Activated T-cell treated with anti-CD3 and anti-CD28 coated beads, Interleukin-2, amount 50 U/mL, for 24 hours (primary cell): ENCODE results near the gene POSTN.
"Not testable (repeated sequence)": the region's sequence is repeated elsewhere in the genome, so short reads cannot be mapped to it uniquely, and the experiment has no call there.

Experiments
- DNase-seq: peaks from one replicate; pipeline ENCODE4 v3.0.0-alpha.2; 2020
- H3K27ac Mint-ChIP-seq: 2 replicates; pipeline ENCODE4 v1.8.0; 2020; ENCODE audit warnings: mild to moderate bottlenecking, mixed read lengths
- H3K27me3 Mint-ChIP-seq: 2 replicates; pipeline ENCODE4 v1.8.0; 2020; ENCODE audit warnings: mixed read lengths
- H3K36me3 Mint-ChIP-seq: 2 replicates; pipeline ENCODE4 v1.8.0; 2020; ENCODE audit warnings: low read depth, mixed read lengths
- H3K4me1 Mint-ChIP-seq: 2 replicates; pipeline ENCODE4 v1.8.0; 2020; ENCODE audit warnings: low read depth, mixed read lengths
- H3K4me3 Mint-ChIP-seq: 2 replicates; pipeline ENCODE4 v1.8.0; 2020; ENCODE audit warnings: mild to moderate bottlenecking, moderate library complexity, mixed read lengths
- H3K9me3 Mint-ChIP-seq: 2 replicates; pipeline ENCODE4 v1.8.0; 2020; ENCODE audit warnings: mixed read lengths

Gene POSTN

DNA sequence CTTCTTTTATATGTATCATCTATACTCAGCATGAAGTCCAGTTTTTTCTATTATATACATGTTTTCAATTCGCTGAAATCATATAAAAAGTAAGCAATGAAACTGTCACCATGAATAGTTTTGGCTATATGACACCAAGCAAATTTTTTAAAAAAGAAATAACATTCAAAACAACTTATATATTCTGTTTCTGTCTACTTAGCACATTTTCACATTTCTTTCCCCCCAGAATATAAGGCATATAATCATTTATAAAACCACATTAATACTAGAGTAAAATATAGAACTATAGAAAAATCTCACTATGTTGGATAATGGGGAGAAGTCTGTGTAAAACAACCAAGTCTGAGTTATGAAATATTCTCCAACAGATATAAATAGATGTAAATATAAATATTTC is 33.1 kb downstream of the POSTN start:
- no peak for DNase-seq
- H3K27me3 Mint-ChIP-seq = no peaks in the 10 kb centered on the region
- H3K36me3 Mint-ChIP-seq = no peaks in the 10 kb centered on the region
- H3K27ac Mint-ChIP-seq = no peak overlapping the region
- H3K4me1 Mint-ChIP-seq = no peaks in the 10 kb centered on the region
- no peak overlapping the region for H3K4me3 Mint-ChIP-seq
- H3K9me3 Mint-ChIP-seq = peaks cover 5% of the 10 kb centered on the region

DNA sequence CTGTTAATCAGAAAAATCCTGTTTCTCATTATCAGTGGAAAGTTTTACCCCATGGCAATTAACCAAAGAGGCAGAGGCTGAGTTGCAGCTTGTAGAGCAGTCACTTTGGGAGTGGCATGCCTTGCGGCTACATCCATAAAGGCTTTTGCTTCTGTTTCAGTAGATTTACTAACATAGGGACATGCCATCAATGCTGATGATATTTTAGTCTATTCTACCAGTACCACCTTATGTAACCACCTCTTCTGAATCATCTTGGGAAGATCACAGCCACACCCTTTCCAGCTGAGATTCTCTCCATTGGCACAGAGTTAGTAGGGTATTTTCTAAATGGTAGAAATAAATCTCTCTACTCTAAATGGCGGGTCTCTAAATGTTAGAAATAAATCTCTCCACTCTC is 37.5 kb downstream of the POSTN start:
- no peak for DNase-seq
- Mint-ChIP-seq H3K27me3 (no peaks in the 10 kb centered on the region), H3K4me3 (no peak overlapping the region), H3K36me3 (no peaks in the 10 kb centered on the region), H3K9me3 (peaks cover 14% of the 10 kb centered on the region), H3K4me1 (no peaks in the 10 kb centered on the region), H3K27ac (no peak overlapping the region)

DNA sequence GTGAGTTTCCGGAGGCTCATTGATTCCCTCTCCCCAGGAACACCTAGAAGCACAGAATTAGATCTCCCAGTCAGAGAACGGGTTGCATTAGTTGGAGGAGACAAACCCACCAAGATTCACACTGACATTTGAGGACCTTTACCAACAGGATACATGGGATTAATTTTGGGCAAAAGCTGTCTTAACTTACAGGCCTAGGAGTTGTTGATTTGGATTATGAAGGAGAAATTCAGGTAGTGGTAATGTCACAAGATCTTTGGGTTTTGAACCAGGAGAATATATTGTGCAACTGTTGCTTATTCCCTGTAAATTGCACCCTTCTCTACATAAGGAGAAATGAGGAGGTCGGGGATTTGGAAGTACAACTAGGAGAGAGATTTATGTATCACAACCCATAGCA is 38.0 kb downstream of the POSTN start:
- H3K4me3 Mint-ChIP-seq = no peak overlapping the region
- no peaks in the 10 kb centered on the region for H3K36me3 Mint-ChIP-seq
- H3K27ac Mint-ChIP-seq = no peak overlapping the region

DNA sequence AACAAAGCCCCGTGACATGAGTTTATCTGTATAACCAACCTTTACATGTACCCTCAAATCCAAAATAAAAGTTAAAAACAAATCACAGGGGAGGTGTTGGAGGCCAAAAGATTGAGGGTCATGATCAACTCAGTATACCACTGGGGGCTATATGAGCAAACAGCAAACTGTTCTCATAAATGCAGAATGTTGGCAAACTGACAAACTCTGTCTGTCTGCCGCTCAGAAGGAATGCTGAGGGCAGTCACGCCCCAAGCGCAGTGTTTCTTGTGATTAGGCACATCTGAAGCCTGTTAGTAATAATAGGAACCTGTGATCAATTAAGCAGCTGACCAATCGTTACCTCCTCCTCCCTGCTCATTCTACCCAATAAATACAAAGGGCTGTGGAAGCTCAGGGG is 39.8 kb downstream of the POSTN start:
- not testable (repeated sequence) for H3K27ac Mint-ChIP-seq, H3K36me3 Mint-ChIP-seq, H3K4me3 Mint-ChIP-seq, DNase-seq, H3K27me3 Mint-ChIP-seq, H3K4me1 Mint-ChIP-seq
- peaks cover 18% of the 10 kb centered on the region for H3K9me3 Mint-ChIP-seq

More for the DNA sequence above, 38.0 kb downstream of the POSTN start:
- H3K4me1 Mint-ChIP-seq = no peaks in the 10 kb centered on the region
- H3K9me3 Mint-ChIP-seq = peaks cover 14% of the 10 kb centered on the region
- no peak for DNase-seq
- no peaks in the 10 kb centered on the region for H3K27me3 Mint-ChIP-seq

DNA sequence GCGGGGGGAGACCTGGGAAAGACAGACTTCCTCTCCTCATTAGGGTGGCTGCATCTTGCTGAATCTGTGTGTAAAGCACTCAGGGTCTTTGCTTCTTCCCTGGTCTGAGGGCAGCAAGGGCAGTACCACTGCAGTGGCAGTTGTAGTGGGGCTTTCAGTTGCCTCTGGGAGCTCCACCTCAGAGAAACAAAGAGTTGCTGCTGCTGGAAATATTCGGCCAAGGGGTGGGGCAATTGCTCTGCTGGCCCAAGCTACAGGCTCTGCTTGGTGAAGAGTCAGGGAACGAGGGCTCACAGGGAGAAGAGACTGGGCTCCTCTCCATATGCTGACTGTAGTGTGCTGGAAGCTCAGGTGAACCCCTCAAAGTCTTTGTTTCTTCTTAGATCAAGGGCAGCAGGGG is 52.5 kb downstream of the POSTN start:
- Mint-ChIP-seq H3K36me3 (no peaks in the 10 kb centered on the region), H3K4me1 (no peaks in the 10 kb centered on the region), H3K4me3 (no peak overlapping the region)

DNA sequence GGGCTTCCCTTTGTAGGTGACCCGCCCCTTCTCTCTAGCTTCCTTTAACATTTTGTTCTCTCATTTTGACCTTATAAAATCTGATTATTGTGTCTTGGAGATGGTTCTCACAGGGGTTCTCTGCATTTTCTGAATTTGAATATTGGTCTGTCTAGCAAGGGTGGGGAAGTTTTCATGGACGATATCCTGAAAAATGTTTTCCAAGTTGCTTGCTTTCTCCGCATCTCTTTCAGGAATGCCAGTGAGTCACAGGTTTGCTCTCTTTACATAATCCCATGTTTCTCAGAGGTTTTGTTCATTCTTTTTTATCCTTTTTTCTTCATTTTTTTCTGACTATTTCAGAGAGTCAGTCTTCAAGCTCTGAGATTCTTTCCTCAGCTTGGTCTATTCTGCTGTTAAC is 53.6 kb downstream of the POSTN start:
- DNase-seq = no peak
- Mint-ChIP-seq H3K27ac (no peak overlapping the region), H3K36me3 (no peaks in the 10 kb centered on the region), H3K27me3 (no peaks in the 10 kb centered on the region), H3K4me3 (no peak overlapping the region), H3K4me1 (no peaks in the 10 kb centered on the region), H3K9me3 (peaks cover 11% of the 10 kb centered on the region)

More for the DNA sequence above, 52.5 kb downstream of the POSTN start:
- Mint-ChIP-seq H3K27me3 (no peaks in the 10 kb centered on the region), H3K27ac (no peak overlapping the region), H3K9me3 (peaks cover 13% of the 10 kb centered on the region)
- DNase-seq = no peak

DNA sequence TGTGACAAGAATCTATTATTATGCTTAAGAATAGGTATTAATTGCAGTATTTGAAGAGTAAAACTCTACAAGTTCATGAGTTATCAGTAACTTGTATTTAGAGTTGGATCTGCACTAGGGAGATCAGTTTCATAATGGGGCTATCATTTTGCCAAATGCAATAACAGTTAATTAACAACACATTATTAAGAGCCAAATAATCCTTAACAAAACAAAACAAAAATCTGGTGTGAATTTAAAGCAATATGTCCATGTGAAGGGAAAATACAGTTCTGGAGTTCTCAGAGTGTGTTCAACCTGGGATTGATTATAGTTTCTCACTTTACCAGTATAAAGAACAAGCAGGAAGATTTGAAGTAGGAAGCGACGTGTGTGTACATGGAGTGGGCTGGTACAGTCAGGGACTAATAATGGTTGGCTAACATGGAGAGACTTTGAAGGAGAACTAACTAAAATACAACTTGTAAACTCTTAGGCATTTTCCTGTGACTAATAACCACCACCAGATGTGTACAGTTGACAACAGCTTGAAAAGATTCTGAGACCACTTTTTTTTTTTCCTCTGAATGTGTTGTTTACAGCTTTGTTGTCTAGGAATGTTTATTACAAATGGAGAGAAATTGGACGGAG is 58.5 kb downstream of the POSTN start:
- no peak for DNase-seq
- Mint-ChIP-seq H3K36me3 (no peaks in the 10 kb centered on the region), H3K4me1 (no peaks in the 10 kb centered on the region), H3K27me3 (no peaks in the 10 kb centered on the region), H3K27ac (no peak overlapping the region), H3K4me3 (no peak overlapping the region), H3K9me3 (peaks cover 6% of the 10 kb centered on the region)

DNA sequence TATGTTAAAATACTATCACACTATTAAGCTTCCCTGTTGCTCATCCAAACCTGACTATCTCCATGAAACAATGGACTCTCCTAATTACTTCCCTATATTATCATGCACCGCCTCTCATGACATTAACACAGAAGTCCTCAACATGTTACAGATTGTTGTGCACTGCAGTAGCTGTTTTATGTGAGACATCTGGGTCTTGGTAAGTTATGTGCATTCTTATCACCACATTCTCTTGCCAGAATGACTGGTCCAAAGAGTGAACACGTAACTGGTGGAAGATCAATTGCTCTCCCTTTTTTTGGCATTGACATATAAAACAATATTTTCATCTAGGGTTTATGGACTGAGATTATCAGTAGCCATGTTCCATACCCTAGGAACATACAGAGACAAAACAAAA is 59.4 kb downstream of the POSTN start:
- H3K27me3 Mint-ChIP-seq = no peaks in the 10 kb centered on the region
- no peak overlapping the region for H3K4me3 Mint-ChIP-seq
- H3K9me3 Mint-ChIP-seq = peaks cover 4% of the 10 kb centered on the region
- H3K4me1 Mint-ChIP-seq = no peaks in the 10 kb centered on the region
- no peak overlapping the region for H3K27ac Mint-ChIP-seq
- no peak for DNase-seq
- no peaks in the 10 kb centered on the region for H3K36me3 Mint-ChIP-seq

DNA sequence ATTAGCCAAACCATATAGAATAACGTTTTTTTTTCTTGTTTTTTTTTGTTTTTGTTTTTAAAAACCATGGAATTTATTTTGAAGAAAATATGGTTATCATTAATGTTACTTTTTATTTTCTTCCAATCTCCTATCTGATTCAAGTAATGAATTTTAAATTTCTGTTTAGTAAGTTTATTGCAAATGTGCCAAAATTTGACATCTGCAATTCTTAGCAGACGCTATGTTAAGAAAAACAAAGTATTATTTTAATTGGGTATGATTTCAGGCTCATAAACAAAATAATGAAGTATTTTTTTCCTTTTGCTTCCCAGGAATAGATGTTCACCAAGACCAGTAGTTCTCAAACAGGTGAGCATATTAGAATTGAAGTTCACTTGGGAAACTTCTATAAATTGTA is 63.1 kb downstream of the POSTN start:
- H3K4me1 Mint-ChIP-seq = no peaks in the 10 kb centered on the region
- no peak overlapping the region for H3K4me3 Mint-ChIP-seq
- H3K27ac Mint-ChIP-seq = no peak overlapping the region
- no peaks in the 10 kb centered on the region for H3K27me3 Mint-ChIP-seq
- peaks cover 8% of the 10 kb centered on the region for H3K9me3 Mint-ChIP-seq
- H3K36me3 Mint-ChIP-seq = no peaks in the 10 kb centered on the region
- DNase-seq = no peak

DNA sequence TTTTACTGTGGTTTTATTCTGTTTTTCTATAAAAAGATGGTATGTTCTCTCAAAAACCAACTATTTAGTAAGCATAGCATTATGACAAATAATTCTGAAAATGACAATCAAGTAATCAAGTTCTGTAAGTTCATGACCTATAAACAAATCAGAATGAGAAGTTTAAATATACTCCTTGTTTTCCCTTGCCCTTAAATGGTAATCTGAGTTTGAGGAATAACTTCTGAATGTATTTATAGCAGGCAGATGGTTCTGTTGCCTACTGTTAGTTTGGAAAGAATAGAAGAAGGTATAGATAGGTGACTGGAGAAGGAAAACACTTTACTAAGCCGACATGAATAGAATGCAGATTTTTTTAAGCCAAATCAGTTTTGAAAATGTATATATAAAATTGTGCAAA is 63.9 kb downstream of the POSTN start:
- Mint-ChIP-seq H3K27ac (no peak overlapping the region), H3K36me3 (no peaks in the 10 kb centered on the region), H3K27me3 (no peaks in the 10 kb centered on the region), H3K9me3 (peaks cover 8% of the 10 kb centered on the region), H3K4me3 (no peak overlapping the region), H3K4me1 (no peaks in the 10 kb centered on the region)
- no peak for DNase-seq

DNA sequence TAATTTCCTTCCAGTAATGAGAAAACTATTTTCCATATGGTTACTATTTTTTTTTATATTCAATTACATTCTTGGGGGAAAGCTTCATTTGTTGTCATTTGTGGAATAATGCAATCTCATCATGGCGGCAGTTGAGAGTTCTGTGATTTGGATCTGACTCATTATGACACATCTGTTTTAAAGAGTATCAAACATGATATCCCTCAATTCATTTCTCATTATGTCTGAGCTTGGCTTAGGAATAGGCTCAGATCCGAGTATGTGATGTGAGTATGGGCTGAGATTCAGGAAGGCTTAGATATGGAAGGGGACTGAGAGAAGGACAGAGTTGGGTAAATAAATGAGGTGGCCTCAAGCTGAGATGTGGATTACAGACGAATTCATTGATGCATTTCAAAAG is 64.4 kb downstream of the POSTN start:
- no peak overlapping the region for H3K27ac Mint-ChIP-seq
- H3K9me3 Mint-ChIP-seq = peaks cover 8% of the 10 kb centered on the region
- H3K4me3 Mint-ChIP-seq = no peak overlapping the region
- H3K27me3 Mint-ChIP-seq = no peaks in the 10 kb centered on the region
- H3K36me3 Mint-ChIP-seq = no peaks in the 10 kb centered on the region
- no peaks in the 10 kb centered on the region for H3K4me1 Mint-ChIP-seq
- DNase-seq = no peak

DNA sequence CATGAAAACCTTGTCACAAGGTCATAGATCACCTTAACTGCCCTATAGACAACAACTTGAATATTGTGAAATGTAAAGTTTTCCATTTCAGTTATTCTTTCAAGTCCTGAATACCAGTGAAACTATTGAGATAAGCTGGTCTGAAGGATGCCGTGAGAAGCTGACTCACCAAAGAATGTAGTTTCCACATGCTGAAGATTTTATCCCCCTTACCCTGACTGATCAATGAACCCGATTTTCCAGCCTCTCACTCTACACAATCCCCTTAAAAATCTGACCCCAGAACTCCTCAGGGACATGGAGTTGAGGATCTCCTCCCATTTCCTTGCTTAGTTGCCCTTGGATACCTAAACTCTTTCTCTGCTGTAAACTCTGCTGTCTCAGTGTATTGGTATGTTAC is 67.5 kb downstream of the POSTN start:
- H3K4me1 Mint-ChIP-seq = no peaks in the 10 kb centered on the region
- H3K9me3 Mint-ChIP-seq = peaks cover 8% of the 10 kb centered on the region
- no peak overlapping the region for H3K4me3 Mint-ChIP-seq
- H3K36me3 Mint-ChIP-seq = no peaks in the 10 kb centered on the region
- no peak overlapping the region for H3K27ac Mint-ChIP-seq
- H3K27me3 Mint-ChIP-seq = no peaks in the 10 kb centered on the region
- no peak for DNase-seq

DNA sequence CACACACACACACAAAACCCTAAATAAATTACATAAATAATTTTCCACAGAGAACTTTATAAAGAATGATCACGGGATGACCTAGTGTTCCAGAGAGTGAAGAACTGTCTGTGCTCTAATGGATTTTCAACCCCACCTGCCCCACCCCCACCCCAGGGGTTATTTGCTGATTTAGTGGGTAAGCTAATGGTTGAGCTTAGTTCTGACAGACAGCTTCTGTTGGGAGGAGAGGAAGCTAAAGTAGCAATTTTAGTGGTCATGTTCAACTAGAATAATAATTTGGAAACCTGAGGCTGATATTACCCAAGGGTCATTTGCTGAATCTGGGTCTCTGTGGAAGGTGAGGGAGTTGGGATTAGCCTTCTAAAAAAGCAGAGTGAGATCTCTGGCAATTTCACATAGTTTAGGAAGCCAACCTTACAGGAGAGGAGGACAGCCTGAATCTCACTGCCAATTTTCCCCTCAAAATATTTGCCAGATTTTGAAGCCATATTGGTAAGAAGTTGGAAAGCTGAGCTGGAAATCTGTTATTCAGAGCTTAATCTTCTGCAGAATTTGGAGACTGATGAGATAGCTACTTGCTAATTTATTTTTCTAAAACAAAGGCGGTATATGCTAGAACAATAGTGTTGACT is 68.7 kb downstream of the POSTN start:
- H3K36me3 Mint-ChIP-seq = no peaks in the 10 kb centered on the region
- H3K4me3 Mint-ChIP-seq = no peak overlapping the region
- peaks cover 8% of the 10 kb centered on the region for H3K9me3 Mint-ChIP-seq
- H3K27me3 Mint-ChIP-seq = no peaks in the 10 kb centered on the region
- H3K27ac Mint-ChIP-seq = no peak overlapping the region
- DNase-seq = no peak
- no peaks in the 10 kb centered on the region for H3K4me1 Mint-ChIP-seq

DNA sequence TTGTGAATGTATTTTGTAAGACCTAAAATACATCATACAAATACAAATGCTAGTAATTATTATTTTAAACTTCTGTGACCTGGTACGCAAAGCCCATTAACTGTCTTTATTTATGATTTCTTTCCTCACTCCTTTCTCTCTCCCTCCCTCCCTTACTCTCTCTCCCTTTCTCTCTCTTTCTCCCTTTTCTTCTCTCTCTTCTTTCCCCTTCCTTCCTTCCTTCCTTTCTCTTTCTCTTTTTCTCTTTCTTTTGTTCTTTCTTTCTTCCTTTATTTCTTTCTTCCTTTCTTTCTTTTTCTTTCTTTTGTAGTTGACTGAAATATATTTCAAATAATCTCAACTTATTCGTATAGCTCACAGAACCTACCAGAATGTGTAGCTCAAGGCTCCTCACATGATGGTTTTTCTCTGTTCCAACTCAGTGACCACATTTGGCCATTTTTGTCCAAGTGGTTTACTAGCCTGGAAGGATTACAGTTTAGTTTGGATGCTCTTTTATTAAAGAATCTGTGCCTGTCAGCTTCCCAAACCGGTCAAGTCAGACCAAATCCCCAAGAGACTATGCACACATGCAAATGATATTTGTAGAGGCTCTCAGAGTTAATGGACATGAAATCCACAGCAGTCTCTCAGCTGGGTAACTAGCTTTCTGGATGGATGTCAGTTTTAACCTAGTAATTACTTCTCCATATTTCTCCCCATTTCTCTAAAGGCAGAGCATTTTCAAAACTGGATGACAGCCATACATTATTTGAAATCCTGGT is 71.7 kb downstream of the POSTN start:
- DNase-seq = no peak
- H3K27me3 Mint-ChIP-seq = no peaks in the 10 kb centered on the region

DNA sequence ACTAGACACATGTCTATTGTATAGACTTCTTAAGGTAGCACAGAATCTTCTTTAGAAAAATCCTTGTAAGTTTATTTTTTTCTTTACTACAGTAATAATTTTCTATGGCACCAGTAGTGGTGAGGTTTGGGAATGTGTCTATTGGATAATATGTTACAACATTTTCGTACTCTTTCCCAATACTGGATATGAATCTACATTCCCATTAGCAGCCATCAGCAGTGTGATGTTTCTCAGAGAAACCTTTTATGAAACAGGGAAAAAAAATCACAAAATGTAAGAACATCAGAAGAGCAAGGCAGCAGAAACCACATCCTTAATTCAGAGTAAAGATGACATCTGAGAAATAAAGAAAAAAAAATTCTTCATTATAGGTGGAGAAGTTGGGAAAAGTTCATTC is 83.3 kb downstream of the POSTN start:
- Mint-ChIP-seq H3K27ac (no peak overlapping the region), H3K9me3 (peaks cover 4% of the 10 kb centered on the region), H3K36me3 (no peaks in the 10 kb centered on the region), H3K4me3 (no peak overlapping the region), H3K4me1 (no peaks in the 10 kb centered on the region), H3K27me3 (no peaks in the 10 kb centered on the region)
- no peak for DNase-seq

More for the DNA sequence above, 71.7 kb downstream of the POSTN start:
- H3K4me3 Mint-ChIP-seq = no peak overlapping the region
- peaks cover 6% of the 10 kb centered on the region for H3K9me3 Mint-ChIP-seq
- no peaks in the 10 kb centered on the region for H3K4me1 Mint-ChIP-seq
- no peak overlapping the region for H3K27ac Mint-ChIP-seq
- H3K36me3 Mint-ChIP-seq = no peaks in the 10 kb centered on the region
